Measurements from ENCODE around the gene UPF2. TPM values are rescaled to one million over a fixed set of nuclear protein-coding genes. Genes with fewer than 3 reads are reported as not detected.
A peak's percentile ranks its signal among the peaks of the same experiment; 100 is the strongest.

Gene UPF2
- polyA plus RNA-seq, 3 donors, result 2.7 to 6.7 (median 4.3) TPM

DNA sequence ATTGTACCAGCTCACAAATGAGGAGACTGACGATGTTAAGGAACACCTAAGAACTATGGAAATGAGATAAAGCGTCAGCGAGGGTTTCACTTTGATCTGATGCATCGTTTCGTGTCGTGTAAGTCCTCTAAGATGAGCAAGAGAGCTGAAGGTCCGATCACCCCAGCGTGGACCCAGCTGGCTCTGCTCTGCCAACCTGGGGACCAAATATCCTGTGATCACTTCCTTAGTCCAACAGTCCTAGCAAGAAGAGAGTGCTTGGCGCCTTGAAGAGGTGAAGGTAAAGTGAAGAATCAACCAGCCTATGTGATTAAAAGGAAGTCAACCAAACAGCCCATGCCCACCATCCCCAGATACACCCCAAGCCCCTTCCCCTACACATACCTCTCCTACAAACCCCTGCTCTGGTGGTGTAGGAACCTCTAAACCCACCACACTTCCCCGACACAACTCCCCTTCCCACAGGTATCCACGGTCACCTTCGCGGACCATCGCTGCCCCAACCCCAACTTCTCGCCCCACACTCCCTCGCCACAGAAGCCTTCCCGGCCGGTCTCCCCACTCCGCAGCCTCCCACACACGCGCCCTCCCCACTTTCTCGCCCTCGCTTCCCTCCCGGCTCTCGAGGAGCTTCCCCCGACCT is 722 bp downstream of the UPF2 start:
- Histone ChIP-seq H3K36me3 (replicated peaks in 1 of 2; ENCODE audit: control insufficient read depth in 1 of 2, insufficient read depth in 2 of 2, low read length in 2 of 2) (no peaks in the 10 kb centered on the region), H3K4me2 (replicated peaks; ENCODE audit: extremely low read depth, low read length, poor library complexity, severe bottlenecking) (peak overlapping the region; percentile 89), H3K4me3 (replicated peaks in 1 of 3; ENCODE audit: low read depth in 2 of 3, low read length in 3 of 3) (peak overlapping the region; percentile 76 to 100 (median 99)), H3K9me3 (replicated peaks in 1 of 2; ENCODE audit: control insufficient read depth in 1 of 2, insufficient read depth in 1 of 2, low read length in 2 of 2) (no peaks in the 10 kb centered on the region), H3K79me2 (ENCODE audit: insufficient read depth, low read length) (peaks cover 58% of the 10 kb centered on the region), H3K4me1 (ENCODE audit: control insufficient read depth in 1 of 2, insufficient read depth in 2 of 2, low read length in 2 of 2) (peaks cover 19 to 26% of the 10 kb centered on the region in 2 donors), H4K20me1 (ENCODE audit: insufficient read depth, low read length) (peaks cover 42% of the 10 kb centered on the region), H3K27me3 (ENCODE audit: control insufficient read depth in 2 of 2, insufficient read depth in 2 of 2, low read length in 2 of 2) (no peaks in the 10 kb centered on the region), H3K9ac (ENCODE audit: insufficient read depth, low read length, poor library complexity, severe bottlenecking) (peak overlapping the region; percentile 90), H2AFZ (ENCODE audit: insufficient read depth, low read depth, low read length, poor library complexity, severe bottlenecking) (peak overlapping the region; percentile 96), H3K27ac (ENCODE audit: low read depth in 1 of 2, low read length in 2 of 2) (peak overlapping the region; percentile 95 to 98)
- Mint-ChIP-seq H3K36me3 (peaks cover 2 to 9% of the 10 kb centered on the region in 2 donors), H3K27me3 (ENCODE audit: low read depth in 3 of 3) (no peaks in the 10 kb centered on the region), H3K9me3 (peaks cover 0 to 3% (median 0%) of the 10 kb centered on the region in 7 donors), H3K27ac (peak overlapping the region; percentile 72 to 100 (median 92)), H3K4me3 (peak overlapping the region; percentile 90 to 93), H3K4me1 (peaks cover 35% of the 10 kb centered on the region)
- intact Hi-C loops (cut with micrococcal nuclease), result loop anchor here (2.0 to 10.0 kb wide), 4 partner anchors 27 to 155 kb away; partner anchors contain the start of genes CDC123 (in 2 of the 2), NUDT5 (in 2 of the 2), DHTKD1 (in 1 of the 2) and SEC61A2 (in 1 of the 2)
- TF ChIP-seq, protein P1, sequence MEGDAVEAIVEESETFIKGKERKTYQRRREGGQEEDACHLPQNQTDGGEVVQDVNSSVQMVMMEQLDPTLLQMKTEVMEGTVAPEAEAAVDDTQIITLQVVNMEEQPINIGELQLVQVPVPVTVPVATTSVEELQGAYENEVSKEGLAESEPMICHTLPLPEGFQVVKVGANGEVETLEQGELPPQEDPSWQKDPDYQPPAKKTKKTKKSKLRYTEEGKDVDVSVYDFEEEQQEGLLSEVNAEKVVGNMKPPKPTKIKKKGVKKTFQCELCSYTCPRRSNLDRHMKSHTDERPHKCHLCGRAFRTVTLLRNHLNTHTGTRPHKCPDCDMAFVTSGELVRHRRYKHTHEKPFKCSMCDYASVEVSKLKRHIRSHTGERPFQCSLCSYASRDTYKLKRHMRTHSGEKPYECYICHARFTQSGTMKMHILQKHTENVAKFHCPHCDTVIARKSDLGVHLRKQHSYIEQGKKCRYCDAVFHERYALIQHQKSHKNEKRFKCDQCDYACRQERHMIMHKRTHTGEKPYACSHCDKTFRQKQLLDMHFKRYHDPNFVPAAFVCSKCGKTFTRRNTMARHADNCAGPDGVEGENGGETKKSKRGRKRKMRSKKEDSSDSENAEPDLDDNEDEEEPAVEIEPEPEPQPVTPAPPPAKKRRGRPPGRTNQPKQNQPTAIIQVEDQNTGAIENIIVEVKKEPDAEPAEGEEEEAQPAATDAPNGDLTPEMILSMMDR (IDR thresholded peaks at IDR 0.05), result no peak
- WGBS (ENCODE audit: insufficient coverage), result 1% methylated on average over 20 of the region's 26 CpGs
- DNase-seq, result peak in 2 of 3 donors; percentile 25 to 26

DNA sequence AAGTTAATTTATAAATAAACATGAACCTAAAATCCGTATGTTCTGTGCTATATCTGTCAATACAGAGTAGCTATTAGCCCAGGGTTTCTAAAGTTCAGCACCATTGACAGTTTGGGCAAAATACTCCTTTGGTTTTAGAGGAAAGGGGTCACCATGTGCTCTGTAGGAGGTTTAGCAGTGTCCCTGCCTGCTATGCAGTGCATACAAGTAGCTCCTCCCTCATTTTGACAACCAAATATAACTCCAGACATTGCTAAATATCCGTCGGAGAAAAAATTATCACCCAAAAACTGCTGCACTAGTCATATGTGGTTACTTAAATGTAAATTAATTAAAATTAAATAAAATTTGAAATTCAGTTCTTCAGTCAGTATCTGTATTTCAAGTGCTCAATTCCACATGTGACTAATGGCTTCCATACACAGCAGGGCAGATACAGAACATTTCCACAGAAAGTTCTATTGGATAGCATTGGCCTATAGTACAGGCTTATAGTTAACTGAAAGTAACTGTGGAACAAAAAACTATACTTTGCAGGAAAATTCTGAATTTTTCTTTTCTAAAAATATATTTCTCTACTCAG is 6.4 kb downstream of the UPF2 start:
- no peak for DNase-seq
- H3K36me3 ChIP-seq (replicated peaks in 1 of 2; ENCODE audit: control insufficient read depth in 1 of 2, insufficient read depth in 2 of 2, low read length in 2 of 2), result peaks cover 29 to 46% of the 10 kb centered on the region in 2 donors
- no peak overlapping the region for H3K4me3 ChIP-seq (replicated peaks in 1 of 3; ENCODE audit: low read depth in 2 of 3, low read length in 3 of 3)
- no peak overlapping the region for H3K4me3 Mint-ChIP-seq
- WGBS (ENCODE audit: insufficient coverage), result no CpG with 5 or more reads among the region's 3 CpGs
- H3K4me2 ChIP-seq (replicated peaks; ENCODE audit: extremely low read depth, low read length, poor library complexity, severe bottlenecking), result no peak overlapping the region
- H3K27ac Mint-ChIP-seq, result no peak overlapping the region
- H3K79me2 ChIP-seq (ENCODE audit: insufficient read depth, low read length), result peaks cover 99% of the 10 kb centered on the region
- H4K20me1 ChIP-seq (ENCODE audit: insufficient read depth, low read length), result peaks cover 90% of the 10 kb centered on the region
- peaks cover under 1 to 3% of the 10 kb centered on the region in 2 donors for H3K4me1 ChIP-seq (ENCODE audit: control insufficient read depth in 1 of 2, insufficient read depth in 2 of 2, low read length in 2 of 2)
- peaks cover 14% of the 10 kb centered on the region for H3K4me1 Mint-ChIP-seq
- H3K27me3 Mint-ChIP-seq (ENCODE audit: low read depth in 3 of 3), result peaks cover 0 to 2% (median 0%) of the 10 kb centered on the region in 3 donors
- no peaks in the 10 kb centered on the region for H3K9me3 ChIP-seq (replicated peaks in 1 of 2; ENCODE audit: control insufficient read depth in 1 of 2, insufficient read depth in 1 of 2, low read length in 2 of 2)
- peaks cover 28 to 45% of the 10 kb centered on the region in 2 donors for H3K36me3 Mint-ChIP-seq
- intact Hi-C loops (cut with micrococcal nuclease), result no loop called here
- no peak overlapping the region for H3K9ac ChIP-seq (ENCODE audit: insufficient read depth, low read length, poor library complexity, severe bottlenecking)
- no peak overlapping the region for H2AFZ ChIP-seq (ENCODE audit: insufficient read depth, low read depth, low read length, poor library complexity, severe bottlenecking)
- no peaks in the 10 kb centered on the region for H3K27me3 ChIP-seq (ENCODE audit: control insufficient read depth in 2 of 2, insufficient read depth in 2 of 2, low read length in 2 of 2)
- H3K9me3 Mint-ChIP-seq, result no peaks in the 10 kb centered on the region
- no peak overlapping the region for H3K27ac ChIP-seq (ENCODE audit: low read depth in 1 of 2, low read length in 2 of 2)
- TF ChIP-seq, protein P1 (IDR thresholded peaks at IDR 0.05), result no peak
